Lower leg skin (tissue), 4 donors: ENCODE results near the gene SHFL. TPM values are rescaled to one million over a fixed set of nuclear protein-coding genes. Genes with fewer than 3 reads are reported as not detected.

Experiments
- DNase-seq, 2 donors: peaks; one replicate each; pipeline ENCODE4 v3.0.0-alpha.2; 2019; ENCODE audit warnings: low spot score in 2 of 2
- H3K4me3 ChIP-seq: fragments of 200-600 bp; sonication (generic); 2 replicates; pipeline ENCODE4 v1.5.1; 2017; ENCODE audit warnings: mild to moderate bottlenecking, low read depth; ENCODE audit not compliant: poor library complexity, severe bottlenecking
- CTCF ChIP-seq, 3 donors: fragments of 450-650 bp; IDR thresholded peaks; one replicate each; pipeline ENCODE4 v1.5.1; 2016; ENCODE audit warnings: antibody characterized with exemption in 3 of 3, mild to moderate bottlenecking in 3 of 3, moderate library complexity in 2 of 3
- POLR2A ChIP-seq, 2 donors: fragments of 450-650 bp; IDR thresholded peaks; one replicate each; pipeline ENCODE4 v1.6.1; 2016 to 2017; ENCODE audit warnings: antibody characterized with exemption in 2 of 2, mild to moderate bottlenecking in 1 of 2, moderate library complexity in 1 of 2
- WGBS, 2 donors: methylation state at CpG; one replicate each; pipeline ENCODE4 v1.1.5; 2018; 5-methylcytosine and 5-hydroxymethylcytosine counted together
- intact Hi-C: fragments of 100-400 bp; cut with DNase I; formaldehyde crosslinking; loops from one replicate; pipeline ENCODE4 v1.15.0; 2023; ENCODE audit warnings: low total_unique reads
- total RNA-seq, 4 donors: library from RNA; depleted of rRNA; stranded (reverse); fragments of >200 nt; gene quantifications; one replicate each; pipeline ENCODE4 v1.1.0, GENCODE V29; 2016

The SHFL gene
- total RNA-seq, 4 donors from 2014 or later: 17.0 to 24.6 (median 23.3) TPM

GRCh38 chr19:10088949-10089554 is 2.9 kb downstream of the SHFL start:
- no peak for DNase-seq
- no peak for TF ChIP-seq CTCF (IDR thresholded peaks at IDR 0.05)
- no peak for TF ChIP-seq POLR2A (IDR thresholded peaks at IDR 0.05)
- WGBS, 2 donors: 88 to 93% methylated on average over 6 of the region's 6 CpGs
- H3K4me3 ChIP-seq: no peak overlapping the region
- intact Hi-C loops: no loop called here

GRCh38 chr19:10089801-10090375 is 3.8 kb downstream of the SHFL start:
- intact Hi-C loops: no loop called here
- no peak for DNase-seq
- 81 to 83% methylated on average over 15 of the region's 15 CpGs for whole genome bisulfite sequencing, 2 donors
- no peak overlapping the region for H3K4me3 ChIP-seq
- no peak for TF ChIP-seq POLR2A (IDR thresholded peaks at IDR 0.05)
- no peak for TF ChIP-seq CTCF (IDR thresholded peaks at IDR 0.05)

DNA sequence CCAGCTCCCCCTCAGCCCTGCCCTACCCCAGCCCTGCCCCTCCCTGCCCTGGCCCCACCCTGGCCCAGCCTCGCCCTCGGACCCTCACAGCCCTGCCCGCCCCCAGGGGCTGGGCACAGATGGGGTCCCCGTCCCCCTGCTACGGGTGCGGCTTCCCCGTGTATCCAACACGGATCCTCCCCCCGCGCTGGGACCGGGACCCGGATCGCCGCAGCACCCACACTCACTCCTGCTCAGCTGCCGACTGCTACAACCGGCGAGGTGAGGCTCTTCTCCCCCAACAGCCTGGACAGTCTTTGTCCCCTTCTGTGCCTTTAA is 5.2 kb downstream of the SHFL start:
- TF ChIP-seq POLR2A (IDR thresholded peaks at IDR 0.05): no peak
- no peak for TF ChIP-seq CTCF (IDR thresholded peaks at IDR 0.05)
- no peak overlapping the region for H3K4me3 ChIP-seq
- DNase-seq: no peak
- intact Hi-C loops: no loop called here
- 90 to 92% methylated on average over 12 to 16 of the region's 17 CpGs for WGBS, 2 donors

GRCh38 chr19:10091895-10092641 is 6.0 kb downstream of the SHFL start:
- TF ChIP-seq POLR2A (IDR thresholded peaks at IDR 0.05) (no peak), CTCF (IDR thresholded peaks at IDR 0.05) (no peak)
- H3K4me3 ChIP-seq: no peak overlapping the region
- intact Hi-C loops: no loop called here
- no peak for DNase-seq
- 89 to 90% methylated on average over 13 of the region's 13 CpGs for WGBS, 2 donors

DNA sequence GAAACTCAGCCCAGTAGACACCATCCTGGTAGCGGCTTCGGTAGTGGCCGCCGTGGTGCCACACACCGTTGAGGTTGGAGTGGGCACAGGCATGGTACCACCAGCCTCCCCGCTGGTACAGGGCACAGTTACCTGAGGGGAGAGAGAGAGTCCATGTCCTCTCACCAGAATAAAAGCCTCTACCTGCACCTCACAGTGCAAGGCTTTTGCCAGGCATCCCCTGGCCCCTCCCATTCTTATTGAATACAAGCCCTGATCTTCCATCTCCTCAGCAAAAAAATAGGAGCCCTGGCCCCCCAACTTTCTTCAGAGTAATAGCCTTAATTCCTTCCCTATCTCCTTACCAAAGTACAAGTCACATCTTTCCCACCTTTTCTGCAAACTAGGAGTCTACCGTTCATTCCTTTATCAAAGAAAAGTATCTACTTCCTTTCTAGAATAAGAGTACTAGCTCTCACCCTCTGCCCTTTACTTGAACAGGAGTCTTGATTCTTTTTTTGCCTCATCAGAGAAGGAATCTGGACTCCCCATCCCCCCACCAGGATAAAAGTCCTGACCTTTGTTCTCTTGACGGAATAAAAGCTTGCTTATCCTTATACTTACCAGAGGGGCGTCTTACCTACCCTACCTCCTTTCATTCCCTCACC is 6.7 kb downstream of the SHFL start:
- no peak for TF ChIP-seq CTCF (IDR thresholded peaks at IDR 0.05)
- TF ChIP-seq POLR2A (IDR thresholded peaks at IDR 0.05): no peak
- intact Hi-C loops: no loop called here
- DNase-seq: no peak
- H3K4me3 ChIP-seq: no peak overlapping the region
- WGBS, 2 donors: 89 to 96% methylated on average over 7 to 9 of the region's 9 CpGs
